CD4-positive, alpha-beta T cell treated with Interleukin-21 for 1 hour (primary cell): ENCODE results near the gene FXYD7.
A peak's percentile ranks its signal among the peaks of the same experiment; 100 is the strongest.
"Not testable (repeated sequence)": the region's sequence is repeated elsewhere in the genome, so short reads cannot be mapped to it uniquely, and the experiment has no call there.

Experiments
- DNase-seq: peaks from one replicate; pipeline ENCODE4 v3.0.0-alpha.2; 2020

The FXYD7 gene

GRCh38 chr19:35128398-35129057 is 14.5 kb upstream of the FXYD7 start:
- no peak for DNase-seq

- not testable (repeated sequence) for DNase-seq
Observed at GRCh38 chr19:35129724-35130274, 13.3 kb upstream of the FXYD7 start.

GRCh38 chr19:35130761-35131720 is 12.0 kb upstream of the FXYD7 start:
- DNase-seq, result no peak

- no peak for DNase-seq
Observed at GRCh38 chr19:35132254-35132653, 10.8 kb upstream of the FXYD7 start.

GRCh38 chr19:35133826-35134225 is 9.2 kb upstream of the FXYD7 start:
- DNase-seq, result no peak

GRCh38 chr19:35134601-35135242 is 8.3 kb upstream of the FXYD7 start, which contains the start of gene LGI4:
LGI4 (minus strand) TSS chr19:35135059; CDS start chr19:35134680, 379 bp downstream.
- DNase-seq, result no peak

- DNase-seq, result peak; percentile 68
Observed at GRCh38 chr19:35135389-35135909, 7.6 kb upstream of the FXYD7 start.

- DNase-seq, result no peak
Observed at GRCh38 chr19:35136231-35136630, 6.8 kb upstream of the FXYD7 start.

- DNase-seq, result no peak
Observed at GRCh38 chr19:35136977-35137702, 5.9 kb upstream of the FXYD7 start.

GRCh38 chr19:35138305-35138892 is 4.7 kb upstream of the FXYD7 start, which contains the start of gene FXYD1:
FXYD1 (plus strand) TSS chr19:35138824; CDS start chr19:35140080, 1,256 bp downstream.
- no peak for DNase-seq

- DNase-seq, result no peak
Observed at GRCh38 chr19:35140207-35140961, 2.7 kb upstream of the FXYD7 start.

- DNase-seq, result peak; percentile 96
Observed at GRCh38 chr19:35140962-35141836, 1.9 kb upstream of the FXYD7 start.

- no peak for DNase-seq
Observed at GRCh38 chr19:35141837-35142605, 1.0 kb upstream of the FXYD7 start.

GRCh38 chr19:35142606-35143230 is 337 bp upstream of the FXYD7 start:
- peak; percentile 83 for DNase-seq

- DNase-seq, result no peak
Observed at GRCh38 chr19:35143818-35144217, 763 bp downstream of the FXYD7 start.

- no peak for DNase-seq
Observed at GRCh38 chr19:35144259-35144599, 1.2 kb downstream of the FXYD7 start.

GRCh38 chr19:35144600-35145436 is 1.8 kb downstream of the FXYD7 start:
- peak; percentile 66 for DNase-seq
